ENCODE data around the gene SLC22A12. TPM values are rescaled to one million over a fixed set of nuclear protein-coding genes. Genes with fewer than 3 reads are reported as not detected.

The SLC22A12 gene
- total and polyA plus RNA-seq, 2 of the 8 experiments (the other 6 are each of a cell fraction or from before 2014, with no cell fraction given): not detected

GRCh38 chr11:64629796-64630562 lies 39.0 kb downstream of the SLC22A12 start (continued):
- TF ChIP-seq ASH2L (IDR thresholded peaks at IDR 0.05; ENCODE audit: low read length): no peak
- TF ChIP-seq CTBP2 (IDR thresholded peaks at IDR 0.05; ENCODE audit: borderline replicate concordance, insufficient read depth, insufficient read length, low read length): no peak
- TF ChIP-seq CEBPB (IDR thresholded peaks at IDR 0.05; ENCODE audit: low read depth, low read length): no peak; the same call in 1 of the 2 replicates
- TF ChIP-seq, protein P1, sequence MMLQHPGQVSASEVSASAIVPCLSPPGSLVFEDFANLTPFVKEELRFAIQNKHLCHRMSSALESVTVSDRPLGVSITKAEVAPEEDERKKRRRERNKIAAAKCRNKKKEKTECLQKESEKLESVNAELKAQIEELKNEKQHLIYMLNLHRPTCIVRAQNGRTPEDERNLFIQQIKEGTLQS (IDR thresholded peaks at IDR 0.05; ENCODE audit: insufficient read depth, low read depth, low read length): 0 out of 2 replicates have a peak, but pooled peaks have one; percentile 3
- no peak for TF ChIP-seq RFX5 (IDR thresholded peaks at IDR 0.05; ENCODE audit: borderline replicate concordance, low read depth, low read length)
- TF ChIP-seq CHD1 (IDR thresholded peaks at IDR 0.05; ENCODE audit: low read depth, low read length): no peak
- TF ChIP-seq SIRT6 (IDR thresholded peaks at IDR 0.05; ENCODE audit: low read length): no peak
- TF ChIP-seq, protein P2, sequence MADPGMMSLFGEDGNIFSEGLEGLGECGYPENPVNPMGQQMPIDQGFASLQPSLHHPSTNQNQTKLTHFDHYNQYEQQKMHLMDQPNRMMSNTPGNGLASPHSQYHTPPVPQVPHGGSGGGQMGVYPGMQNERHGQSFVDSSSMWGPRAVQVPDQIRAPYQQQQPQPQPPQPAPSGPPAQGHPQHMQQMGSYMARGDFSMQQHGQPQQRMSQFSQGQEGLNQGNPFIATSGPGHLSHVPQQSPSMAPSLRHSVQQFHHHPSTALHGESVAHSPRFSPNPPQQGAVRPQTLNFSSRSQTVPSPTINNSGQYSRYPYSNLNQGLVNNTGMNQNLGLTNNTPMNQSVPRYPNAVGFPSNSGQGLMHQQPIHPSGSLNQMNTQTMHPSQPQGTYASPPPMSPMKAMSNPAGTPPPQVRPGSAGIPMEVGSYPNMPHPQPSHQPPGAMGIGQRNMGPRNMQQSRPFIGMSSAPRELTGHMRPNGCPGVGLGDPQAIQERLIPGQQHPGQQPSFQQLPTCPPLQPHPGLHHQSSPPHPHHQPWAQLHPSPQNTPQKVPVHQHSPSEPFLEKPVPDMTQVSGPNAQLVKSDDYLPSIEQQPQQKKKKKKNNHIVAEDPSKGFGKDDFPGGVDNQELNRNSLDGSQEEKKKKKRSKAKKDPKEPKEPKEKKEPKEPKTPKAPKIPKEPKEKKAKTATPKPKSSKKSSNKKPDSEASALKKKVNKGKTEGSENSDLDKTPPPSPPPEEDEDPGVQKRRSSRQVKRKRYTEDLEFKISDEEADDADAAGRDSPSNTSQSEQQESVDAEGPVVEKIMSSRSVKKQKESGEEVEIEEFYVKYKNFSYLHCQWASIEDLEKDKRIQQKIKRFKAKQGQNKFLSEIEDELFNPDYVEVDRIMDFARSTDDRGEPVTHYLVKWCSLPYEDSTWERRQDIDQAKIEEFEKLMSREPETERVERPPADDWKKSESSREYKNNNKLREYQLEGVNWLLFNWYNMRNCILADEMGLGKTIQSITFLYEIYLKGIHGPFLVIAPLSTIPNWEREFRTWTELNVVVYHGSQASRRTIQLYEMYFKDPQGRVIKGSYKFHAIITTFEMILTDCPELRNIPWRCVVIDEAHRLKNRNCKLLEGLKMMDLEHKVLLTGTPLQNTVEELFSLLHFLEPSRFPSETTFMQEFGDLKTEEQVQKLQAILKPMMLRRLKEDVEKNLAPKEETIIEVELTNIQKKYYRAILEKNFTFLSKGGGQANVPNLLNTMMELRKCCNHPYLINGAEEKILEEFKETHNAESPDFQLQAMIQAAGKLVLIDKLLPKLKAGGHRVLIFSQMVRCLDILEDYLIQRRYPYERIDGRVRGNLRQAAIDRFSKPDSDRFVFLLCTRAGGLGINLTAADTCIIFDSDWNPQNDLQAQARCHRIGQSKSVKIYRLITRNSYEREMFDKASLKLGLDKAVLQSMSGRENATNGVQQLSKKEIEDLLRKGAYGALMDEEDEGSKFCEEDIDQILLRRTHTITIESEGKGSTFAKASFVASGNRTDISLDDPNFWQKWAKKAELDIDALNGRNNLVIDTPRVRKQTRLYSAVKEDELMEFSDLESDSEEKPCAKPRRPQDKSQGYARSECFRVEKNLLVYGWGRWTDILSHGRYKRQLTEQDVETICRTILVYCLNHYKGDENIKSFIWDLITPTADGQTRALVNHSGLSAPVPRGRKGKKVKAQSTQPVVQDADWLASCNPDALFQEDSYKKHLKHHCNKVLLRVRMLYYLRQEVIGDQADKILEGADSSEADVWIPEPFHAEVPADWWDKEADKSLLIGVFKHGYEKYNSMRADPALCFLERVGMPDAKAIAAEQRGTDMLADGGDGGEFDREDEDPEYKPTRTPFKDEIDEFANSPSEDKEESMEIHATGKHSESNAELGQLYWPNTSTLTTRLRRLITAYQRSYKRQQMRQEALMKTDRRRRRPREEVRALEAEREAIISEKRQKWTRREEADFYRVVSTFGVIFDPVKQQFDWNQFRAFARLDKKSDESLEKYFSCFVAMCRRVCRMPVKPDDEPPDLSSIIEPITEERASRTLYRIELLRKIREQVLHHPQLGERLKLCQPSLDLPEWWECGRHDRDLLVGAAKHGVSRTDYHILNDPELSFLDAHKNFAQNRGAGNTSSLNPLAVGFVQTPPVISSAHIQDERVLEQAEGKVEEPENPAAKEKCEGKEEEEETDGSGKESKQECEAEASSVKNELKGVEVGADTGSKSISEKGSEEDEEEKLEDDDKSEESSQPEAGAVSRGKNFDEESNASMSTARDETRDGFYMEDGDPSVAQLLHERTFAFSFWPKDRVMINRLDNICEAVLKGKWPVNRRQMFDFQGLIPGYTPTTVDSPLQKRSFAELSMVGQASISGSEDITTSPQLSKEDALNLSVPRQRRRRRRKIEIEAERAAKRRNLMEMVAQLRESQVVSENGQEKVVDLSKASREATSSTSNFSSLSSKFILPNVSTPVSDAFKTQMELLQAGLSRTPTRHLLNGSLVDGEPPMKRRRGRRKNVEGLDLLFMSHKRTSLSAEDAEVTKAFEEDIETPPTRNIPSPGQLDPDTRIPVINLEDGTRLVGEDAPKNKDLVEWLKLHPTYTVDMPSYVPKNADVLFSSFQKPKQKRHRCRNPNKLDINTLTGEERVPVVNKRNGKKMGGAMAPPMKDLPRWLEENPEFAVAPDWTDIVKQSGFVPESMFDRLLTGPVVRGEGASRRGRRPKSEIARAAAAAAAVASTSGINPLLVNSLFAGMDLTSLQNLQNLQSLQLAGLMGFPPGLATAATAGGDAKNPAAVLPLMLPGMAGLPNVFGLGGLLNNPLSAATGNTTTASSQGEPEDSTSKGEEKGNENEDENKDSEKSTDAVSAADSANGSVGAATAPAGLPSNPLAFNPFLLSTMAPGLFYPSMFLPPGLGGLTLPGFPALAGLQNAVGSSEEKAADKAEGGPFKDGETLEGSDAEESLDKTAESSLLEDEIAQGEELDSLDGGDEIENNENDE (IDR thresholded peaks at IDR 0.05; ENCODE audit: insufficient replicate concordance, low read length): no peak
- 0 out of 2 replicates have a peak, but pooled peaks have one; percentile 49 for TF ChIP-seq SP4 (IDR thresholded peaks at IDR 0.05; ENCODE audit: low read length)
- no peak for TF ChIP-seq KDM4A (IDR thresholded peaks at IDR 0.05; ENCODE audit: low read depth, low read length, severe bottlenecking)

Measured in H1 (cell line).